Mucosa of gallbladder (tissue), 1 donor: ENCODE measurements around the gene EFHC1. TPM values are rescaled to one million over a fixed set of nuclear protein-coding genes. Genes with fewer than 3 reads are reported as not detected.
"Not testable (repeated sequence)": the region's sequence is repeated elsewhere in the genome, so short reads cannot be mapped to it uniquely, and the experiment has no call there.

Experiments
- DNase-seq: peaks from one replicate; pipeline ENCODE4 v3.0.0-alpha.2; 2020; ENCODE audit warnings: low spot score
- total RNA-seq: library from RNA; stranded (reverse); gene quantifications from one replicate; pipeline ENCODE4 v1.2.1, GENCODE V29; 2021
- donor health status: DM: no; HTN: no; CAD: no.

EFHC1 gene
- total RNA-seq, 1 donor from 2014 or later: 27.8 TPM

DNA sequence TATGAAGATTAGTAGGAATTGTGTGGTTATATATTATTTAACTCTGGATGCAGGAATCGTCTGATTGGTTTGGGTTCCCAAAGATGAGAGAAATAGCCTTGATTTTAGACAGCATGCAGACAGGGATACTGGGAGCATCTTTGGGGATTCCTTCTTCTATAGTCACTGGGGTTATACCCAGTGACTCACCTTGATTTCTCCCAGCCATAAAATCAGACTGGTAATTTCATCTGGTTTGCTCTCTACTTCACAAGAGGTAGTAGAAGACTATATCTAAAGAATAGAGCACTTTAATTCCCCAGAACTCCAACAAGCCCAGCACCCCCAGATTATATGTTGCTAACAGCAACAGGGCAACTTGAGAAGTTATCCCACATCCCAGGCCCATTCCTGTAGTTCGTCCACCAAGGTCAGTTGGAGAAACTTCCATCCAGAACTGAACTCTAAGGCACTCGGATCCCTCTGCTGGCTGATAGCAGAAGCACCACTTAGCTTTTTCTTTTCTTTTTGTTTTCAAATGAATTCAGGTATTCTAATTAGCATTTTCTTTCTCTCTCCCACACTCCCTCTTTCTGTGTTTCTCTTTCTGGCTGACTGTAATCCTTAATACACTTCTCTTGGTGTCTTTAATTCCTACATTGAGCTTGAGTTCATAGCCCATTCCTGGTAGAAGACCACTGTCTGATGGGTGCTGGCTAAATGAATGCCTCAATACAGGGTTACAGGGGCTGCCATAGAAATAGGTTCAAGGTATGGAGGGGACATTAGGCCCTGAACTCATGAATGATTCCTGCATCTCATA is 20.4 kb upstream of the EFHC1 start:
- peak; percentile 49 for DNase-seq

GRCh38 chr6:52400313-52401041 is 19.7 kb upstream of the EFHC1 start:
- no peak for DNase-seq

GRCh38 chr6:52403086-52403485 is 17.1 kb upstream of the EFHC1 start:
- DNase-seq: no peak

- peak; percentile 74 for DNase-seq
Measured at GRCh38 chr6:52403627-52404026, 16.5 kb upstream of the EFHC1 start.

GRCh38 chr6:52405243-52405642 is 14.9 kb upstream of the EFHC1 start:
- DNase-seq: no peak

- DNase-seq: no peak
Measured at GRCh38 chr6:52407467-52407866, 12.7 kb upstream of the EFHC1 start.

GRCh38 chr6:52409499-52409898 is 10.6 kb upstream of the EFHC1 start:
- no peak for DNase-seq

GRCh38 chr6:52410979-52411378 is 9.2 kb upstream of the EFHC1 start:
- DNase-seq: no peak

GRCh38 chr6:52411911-52412310 is 8.2 kb upstream of the EFHC1 start:
- no peak for DNase-seq

- DNase-seq: no peak
Measured at GRCh38 chr6:52415333-52415732, 4.8 kb upstream of the EFHC1 start.

DNA sequence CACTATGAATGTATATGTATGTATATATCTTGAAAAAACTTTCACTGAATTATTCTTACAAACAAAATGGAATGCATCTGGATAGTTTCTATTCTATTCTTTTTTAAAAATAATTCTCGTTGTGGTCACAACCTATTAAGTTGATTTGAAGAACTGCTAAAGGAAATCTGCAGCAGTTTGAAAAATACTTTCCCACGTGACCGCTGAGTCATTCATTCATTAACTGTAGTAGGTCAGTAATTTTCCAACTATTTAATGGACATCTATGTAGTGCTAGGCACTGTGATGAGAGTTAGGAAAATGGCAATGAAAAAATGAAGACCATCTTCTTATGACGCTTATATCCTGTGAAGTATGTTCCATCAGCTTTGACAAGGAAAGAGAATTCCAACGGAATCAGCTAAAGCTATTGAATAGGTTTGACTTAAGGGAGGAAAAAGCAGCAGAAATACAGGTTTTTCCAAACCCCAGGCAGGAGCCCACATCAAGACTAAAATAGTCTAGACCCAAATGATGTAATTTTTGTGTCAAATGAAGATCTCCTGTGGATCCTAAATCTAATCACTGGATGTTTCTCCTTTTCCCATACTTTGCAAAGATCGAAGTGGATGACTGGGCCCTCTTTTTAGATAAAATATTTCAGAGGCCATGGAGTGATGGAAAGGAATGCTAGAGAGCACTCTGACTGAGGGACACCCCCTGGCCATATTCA is 4.1 kb upstream of the EFHC1 start:
- no peak for DNase-seq

DNA sequence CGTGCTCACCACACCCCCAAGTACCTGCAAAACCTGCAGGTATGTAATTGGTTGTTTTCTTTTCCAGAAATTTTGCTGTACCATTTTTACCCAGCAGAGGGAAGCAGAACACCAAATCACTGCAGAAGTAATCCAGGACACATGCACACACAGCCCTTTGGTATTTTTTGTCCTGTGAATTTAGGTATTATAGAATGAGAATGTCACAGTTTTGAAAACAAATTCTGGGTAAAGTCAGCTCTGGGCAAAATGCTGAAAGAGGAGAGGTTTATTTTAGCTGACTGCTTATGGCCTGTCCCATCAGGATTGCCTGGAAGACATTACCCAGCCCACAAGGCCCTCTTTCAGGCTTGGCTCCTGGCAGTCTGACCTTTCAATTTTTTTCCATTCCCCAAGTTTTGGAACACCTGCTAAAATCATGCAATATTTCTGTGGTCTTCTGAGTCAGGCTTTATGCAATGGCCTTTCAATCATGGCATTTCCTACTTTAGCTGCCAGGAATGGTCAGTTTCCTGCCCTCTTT is 3.5 kb upstream of the EFHC1 start:
- peak; percentile 48 for DNase-seq

DNA sequence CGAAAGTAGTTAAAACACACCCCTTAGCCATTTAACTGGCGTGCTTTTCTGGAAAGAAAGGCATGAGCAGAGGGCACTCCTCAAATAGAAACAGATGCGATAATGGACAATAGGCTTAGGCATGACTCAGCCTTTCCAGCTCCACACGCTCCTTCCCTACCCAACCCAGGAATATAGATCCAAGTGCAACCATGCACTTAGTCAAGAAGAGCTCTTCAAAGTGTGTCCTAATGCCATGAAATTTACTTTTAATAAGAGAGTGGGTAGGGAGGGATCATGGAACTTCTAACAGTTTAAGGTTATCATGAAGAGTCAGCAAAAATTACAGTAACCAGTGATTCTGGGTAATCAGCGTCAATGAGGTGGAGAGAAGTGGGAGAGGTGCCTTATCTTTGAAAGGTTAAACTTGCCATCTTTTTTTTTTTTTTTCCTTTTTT is 2.4 kb upstream of the EFHC1 start:
- peak; percentile 65 for DNase-seq

DNA sequence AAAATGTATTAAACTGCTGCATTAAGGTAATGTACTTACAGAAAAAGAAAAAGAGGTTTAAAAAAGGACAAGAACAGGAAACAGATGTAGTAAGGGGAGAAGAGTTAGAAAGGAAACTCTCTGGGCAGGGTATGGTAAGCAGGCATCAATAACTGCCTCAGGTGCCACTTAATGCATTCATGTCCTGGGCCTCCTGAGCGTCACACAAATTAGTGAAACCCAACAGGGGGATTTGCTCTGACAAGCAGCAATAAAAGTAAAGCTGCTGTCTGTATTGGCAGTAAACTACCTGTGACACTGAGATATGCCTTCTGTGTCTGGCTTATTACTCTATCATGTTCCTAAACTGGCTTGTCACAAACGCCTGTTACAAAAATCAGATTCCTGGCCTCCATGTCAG is 1.5 kb upstream of the EFHC1 start:
- no peak for DNase-seq

GRCh38 chr6:52420668-52421358 is 671 bp downstream of the EFHC1 start:
- DNase-seq: peak; percentile 23

DNA sequence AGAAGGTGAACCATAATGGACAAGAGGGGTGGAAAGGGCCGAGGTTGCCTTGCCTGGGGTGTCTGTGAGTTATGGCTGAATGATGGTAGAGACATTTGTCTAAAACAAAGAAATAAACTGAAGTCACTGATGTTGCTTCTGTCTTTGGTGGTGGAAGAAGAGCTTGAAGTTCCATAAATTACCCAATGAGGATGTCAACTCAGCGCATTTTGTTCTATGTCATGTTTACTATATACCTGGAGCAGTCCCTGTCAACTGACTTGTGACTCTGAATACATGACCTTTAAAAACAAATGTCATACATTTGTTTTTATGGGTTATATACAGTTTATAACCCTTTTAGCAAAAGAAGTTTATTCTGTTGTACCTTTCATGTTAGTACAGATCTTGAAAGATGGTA is 2.0 kb downstream of the EFHC1 start:
- DNase-seq: no peak

DNA sequence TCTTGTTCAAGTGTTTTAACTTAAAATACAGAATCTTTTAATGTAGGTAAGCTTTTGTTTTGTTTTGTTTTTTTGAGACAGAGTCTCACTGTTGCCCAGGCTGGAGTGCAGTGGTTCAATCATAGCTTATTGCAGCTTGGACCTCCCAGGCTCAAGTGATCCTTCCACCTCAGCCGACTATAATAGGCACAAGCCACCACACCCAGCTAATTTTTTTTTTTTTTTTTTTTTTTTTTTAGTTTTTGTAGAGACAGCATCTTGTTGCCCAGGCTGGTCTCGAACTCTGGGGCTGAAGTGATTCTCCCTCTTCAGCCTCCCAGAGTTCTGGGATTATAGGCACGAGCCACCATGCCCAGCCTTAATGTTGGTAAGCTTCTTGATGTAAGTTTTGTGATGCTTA is 3.3 kb downstream of the EFHC1 start:
- no peak for DNase-seq

DNA sequence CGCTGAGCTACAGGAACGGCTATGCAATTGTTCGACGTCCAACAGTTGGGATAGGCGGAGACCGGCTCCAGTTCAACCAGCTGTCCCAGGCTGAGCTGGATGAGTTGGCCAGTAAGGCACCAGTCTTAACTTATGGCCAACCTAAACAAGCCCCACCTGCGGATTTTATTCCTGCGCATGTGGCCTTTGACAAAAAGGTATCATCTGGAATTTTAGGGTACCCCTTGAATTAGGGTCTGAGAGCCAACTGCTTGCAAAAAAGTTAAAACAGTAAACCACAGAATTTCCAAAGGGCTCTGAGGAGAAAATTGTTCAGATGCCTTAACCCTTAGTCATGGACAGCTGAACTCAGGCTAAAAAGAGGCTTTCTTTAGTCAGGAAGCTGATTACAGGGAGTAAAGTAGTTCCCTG is 3.8 kb downstream of the EFHC1 start:
- no peak for DNase-seq

- no peak for DNase-seq
Measured at GRCh38 chr6:52424513-52424912, 4.4 kb downstream of the EFHC1 start.

- DNase-seq: no peak
Measured at GRCh38 chr6:52426667-52427066, 6.5 kb downstream of the EFHC1 start.

DNA sequence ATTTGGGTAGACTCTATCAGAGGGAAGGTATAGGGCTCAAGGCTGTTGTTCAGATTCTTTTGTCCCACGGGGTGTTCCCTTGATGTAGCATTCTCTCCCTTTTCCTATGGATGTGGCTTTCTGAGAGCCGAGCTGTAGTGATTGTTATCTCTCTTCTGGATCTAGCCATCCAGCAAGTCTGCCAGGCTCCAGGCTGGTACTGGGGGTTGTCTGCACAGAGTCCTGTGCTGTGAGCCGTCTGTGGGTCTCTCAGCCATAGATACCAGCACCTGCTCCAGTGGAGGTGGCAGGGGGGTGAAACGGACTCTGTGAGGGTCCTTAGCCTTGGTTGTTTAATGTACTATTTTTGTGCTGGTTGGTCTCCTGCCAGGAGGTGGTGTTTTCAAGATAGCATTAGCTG is 13.2 kb downstream of the EFHC1 start:
- not testable (repeated sequence) for DNase-seq

DNA sequence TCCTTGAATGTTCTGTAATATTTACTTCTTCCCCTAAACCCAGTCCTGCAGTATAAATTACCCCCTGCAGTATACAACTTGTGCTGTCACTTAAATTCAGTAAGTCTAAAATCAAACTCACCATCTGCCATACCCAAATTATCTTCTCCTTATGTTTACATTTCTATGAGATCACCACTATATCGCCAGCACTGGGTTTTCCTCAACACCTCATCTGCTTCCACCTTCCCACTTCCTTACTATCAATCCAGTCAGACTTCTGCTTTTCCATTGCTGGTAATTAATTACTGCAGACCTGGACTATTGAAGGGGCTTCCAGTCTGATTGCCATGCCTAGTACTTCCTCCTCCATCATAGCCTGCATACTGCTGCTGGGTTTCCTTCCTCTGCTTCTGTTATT is 15.2 kb downstream of the EFHC1 start:
- DNase-seq: no peak
